NT2/D1 (cell line): ENCODE measurements around the gene ARRB1.

ENCODE experiments used
- DNase-seq: peaks from one replicate; pipeline ENCODE4 v3.0.0-alpha.2; 2011; ENCODE audit warnings: low read depth, low spot score
- H3K27me3 ChIP-seq: 2 replicates; pipeline ENCODE4 v1.6.0; 2011; ENCODE audit warnings: mild to moderate bottlenecking; ENCODE audit not compliant: insufficient read length, insufficient read depth
- H3K36me3 ChIP-seq: 2 replicates; pipeline ENCODE4 v1.6.1; 2011; ENCODE audit warnings: mild to moderate bottlenecking, low read length, mixed read lengths; ENCODE audit not compliant: insufficient read depth, insufficient read length
- H3K4me1 ChIP-seq: 2 replicates; pipeline ENCODE4 v1.5.1; 2011; ENCODE audit not compliant: insufficient read depth, insufficient read length
- H3K4me3 ChIP-seq: 2 replicates; pipeline ENCODE4 v1.5.1; 2011; ENCODE audit warnings: low read depth; ENCODE audit not compliant: insufficient read length
- H3K9ac ChIP-seq: 2 replicates; pipeline ENCODE4 v1.6.0; 2011; ENCODE audit warnings: low read depth; ENCODE audit not compliant: insufficient read length
- H3K9me3 ChIP-seq: 2 replicates; pipeline ENCODE4 v1.5.1; 2011; ENCODE audit warnings: mild to moderate bottlenecking, low read length; ENCODE audit not compliant: insufficient read depth
- SUZ12 ChIP-seq: IDR thresholded peaks from 2 replicates; pipeline ENCODE4 v1.6.1; 2011; ENCODE audit not compliant: insufficient read length, insufficient read depth; ENCODE audit errors: extremely low read depth
- YY1 ChIP-seq: IDR thresholded peaks from 2 replicates; pipeline ENCODE4 v1.6.1; 2011; ENCODE audit not compliant: insufficient read length, insufficient read depth
- ZNF274 ChIP-seq: IDR thresholded peaks from 2 replicates; pipeline ENCODE4 v1.6.1; 2011; ENCODE audit warnings: mild to moderate bottlenecking, low read depth, low read length

The ARRB1 gene

DNA sequence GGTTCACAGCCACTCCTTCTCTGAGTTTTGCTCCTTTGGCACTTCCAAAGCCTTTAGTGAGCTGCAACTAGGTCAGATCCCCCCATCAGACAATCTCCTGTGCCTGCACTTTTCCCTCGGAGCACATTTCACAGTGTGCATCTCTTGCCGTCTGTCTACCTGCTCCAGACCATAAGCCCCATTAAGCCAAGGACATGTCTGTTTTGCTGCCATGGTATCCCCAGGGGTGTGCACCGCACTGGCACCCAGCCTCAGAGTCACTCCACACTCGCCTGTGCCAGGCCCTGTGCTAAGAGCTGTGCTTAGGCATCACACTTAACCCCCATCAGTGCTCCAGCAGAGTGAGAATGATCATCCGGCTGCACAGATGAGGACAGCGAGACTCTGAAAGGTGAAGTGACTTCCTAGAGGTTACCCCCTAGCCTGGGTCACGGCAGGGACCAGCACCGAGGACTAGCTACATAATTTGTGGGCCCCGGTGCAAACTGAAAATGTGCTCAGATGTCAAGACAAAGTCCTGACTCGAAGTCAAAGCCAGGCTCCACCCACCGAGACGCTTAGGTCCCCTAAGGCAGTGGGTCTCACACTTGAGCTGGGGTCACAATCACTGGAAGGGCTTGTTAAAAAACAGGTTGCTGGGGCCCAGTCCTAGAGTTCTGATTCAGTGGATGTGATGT, 33.9 kb downstream of the ARRB1 start:
- Histone ChIP-seq H3K4me3 (no peak overlapping the region), H3K9ac (no peak overlapping the region), H3K9me3 (no peaks in the 10 kb centered on the region), H3K27me3 (no peaks in the 10 kb centered on the region), H3K4me1 (peaks cover 29% of the 10 kb centered on the region), H3K36me3 (peaks cover 20% of the 10 kb centered on the region)
- DNase-seq = no peak
- TF ChIP-seq SUZ12 = no peak
- TF ChIP-seq YY1 = no peak
- no peak for TF ChIP-seq ZNF274

DNA sequence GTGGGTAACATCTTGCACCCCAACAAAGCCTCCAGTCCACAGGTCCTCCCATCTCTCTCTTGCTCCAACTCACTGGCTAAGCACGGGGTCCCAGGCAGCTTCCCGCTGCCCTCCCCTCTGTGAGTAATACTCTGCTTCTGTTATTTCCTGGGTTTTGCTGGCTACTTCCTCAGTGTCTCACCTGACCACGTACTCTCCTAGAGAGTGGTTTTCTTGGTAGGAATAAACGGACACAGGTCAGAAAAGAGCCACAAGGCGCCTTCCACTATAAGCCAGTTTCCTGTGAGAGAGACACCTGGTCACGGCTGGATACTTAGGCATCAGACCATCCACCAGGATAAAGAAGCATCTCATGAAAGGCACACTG, 36.0 kb downstream of the ARRB1 start:
- H3K36me3 ChIP-seq = peaks cover 24% of the 10 kb centered on the region
- no peaks in the 10 kb centered on the region for H3K27me3 ChIP-seq
- no peak for DNase-seq
- H3K9ac ChIP-seq = no peak overlapping the region
- peaks cover 32% of the 10 kb centered on the region for H3K4me1 ChIP-seq
- no peak overlapping the region for H3K4me3 ChIP-seq
- no peak for TF ChIP-seq ZNF274
- no peak for TF ChIP-seq SUZ12
- TF ChIP-seq YY1 = no peak
- no peaks in the 10 kb centered on the region for H3K9me3 ChIP-seq

DNA sequence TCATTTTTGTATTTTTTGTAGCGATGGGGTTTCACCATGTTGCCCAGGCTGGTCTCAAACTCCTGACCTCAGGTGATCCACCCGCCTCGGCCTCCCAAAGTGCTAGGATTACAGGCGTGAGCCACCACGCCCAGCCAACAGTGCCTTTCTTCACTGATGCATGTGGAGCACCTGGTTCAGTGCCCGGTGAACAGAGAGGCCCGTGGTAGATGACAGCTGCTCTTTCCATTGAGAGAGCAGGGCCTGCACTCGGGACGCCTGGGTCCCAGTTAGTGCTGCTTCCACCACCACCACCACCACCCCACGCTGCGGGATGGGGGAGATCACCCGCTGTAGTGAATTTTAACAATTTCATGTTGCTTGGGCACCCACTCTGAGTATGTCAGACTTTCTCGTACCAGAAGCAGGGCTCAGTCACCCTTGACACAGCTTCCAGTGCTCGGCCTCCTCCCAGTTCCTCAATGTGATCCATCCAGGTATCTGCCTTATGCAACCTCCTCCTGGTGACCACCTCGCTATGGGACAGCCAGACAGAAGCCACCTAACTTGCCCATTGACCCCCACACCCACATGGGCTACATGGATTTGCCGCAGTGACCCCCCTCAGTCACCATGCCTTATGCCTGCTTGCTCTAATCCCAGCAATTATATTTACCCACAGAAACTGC, 36.6 kb downstream of the ARRB1 start:
- H3K9me3 ChIP-seq = no peaks in the 10 kb centered on the region
- H3K9ac ChIP-seq = no peak overlapping the region
- peaks cover 28% of the 10 kb centered on the region for H3K4me1 ChIP-seq
- DNase-seq = no peak
- TF ChIP-seq YY1 (no peak), SUZ12 (no peak), ZNF274 (no peak)
- H3K36me3 ChIP-seq = peaks cover 30% of the 10 kb centered on the region
- no peaks in the 10 kb centered on the region for H3K27me3 ChIP-seq
- H3K4me3 ChIP-seq = no peak overlapping the region

DNA sequence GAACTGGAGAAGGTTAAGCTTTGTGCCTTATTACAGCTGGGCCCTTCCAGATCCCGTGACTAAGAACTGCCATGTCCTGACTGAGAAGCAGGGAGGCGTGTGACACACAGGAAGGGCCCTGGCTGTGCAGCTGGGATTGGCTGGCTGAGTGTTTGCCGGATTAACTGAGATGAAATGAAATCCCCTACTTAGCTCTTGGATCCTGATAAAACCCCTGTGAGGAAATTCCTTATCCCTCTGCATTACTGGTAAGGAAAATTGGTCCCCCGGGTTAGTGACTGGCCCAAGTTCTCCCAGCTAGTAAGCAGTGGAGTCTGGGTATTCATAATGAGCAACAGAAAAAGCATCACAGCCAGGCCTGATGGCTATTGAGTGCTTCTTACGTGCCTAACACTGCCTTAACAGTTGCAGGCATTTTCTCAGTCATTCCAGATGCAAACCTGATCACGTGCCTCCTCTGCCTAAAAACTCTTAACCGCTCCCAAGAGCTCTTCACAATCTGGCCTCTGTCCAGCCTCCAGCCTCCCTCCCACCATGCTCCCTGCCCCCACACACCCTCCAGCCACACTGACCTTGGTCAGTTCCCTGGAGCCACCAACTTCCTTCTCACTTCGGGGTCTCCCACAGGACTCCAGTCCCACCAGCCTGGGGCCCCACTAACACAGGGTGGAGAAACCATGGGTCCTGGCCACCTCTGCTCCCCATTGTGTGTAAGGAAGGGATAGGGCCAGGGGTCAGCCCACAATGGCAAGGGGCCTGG, 37.8 kb downstream of the ARRB1 start:
- H3K4me3 ChIP-seq = no peak overlapping the region
- no peak for DNase-seq
- TF ChIP-seq ZNF274 (no peak), SUZ12 (no peak), YY1 (no peak)
- H3K9ac ChIP-seq = peak overlapping the region; percentile 24
- H3K36me3 ChIP-seq = peaks cover 37% of the 10 kb centered on the region
- H3K9me3 ChIP-seq = no peaks in the 10 kb centered on the region
- peaks cover 28% of the 10 kb centered on the region for H3K4me1 ChIP-seq
- H3K27me3 ChIP-seq = no peaks in the 10 kb centered on the region

DNA sequence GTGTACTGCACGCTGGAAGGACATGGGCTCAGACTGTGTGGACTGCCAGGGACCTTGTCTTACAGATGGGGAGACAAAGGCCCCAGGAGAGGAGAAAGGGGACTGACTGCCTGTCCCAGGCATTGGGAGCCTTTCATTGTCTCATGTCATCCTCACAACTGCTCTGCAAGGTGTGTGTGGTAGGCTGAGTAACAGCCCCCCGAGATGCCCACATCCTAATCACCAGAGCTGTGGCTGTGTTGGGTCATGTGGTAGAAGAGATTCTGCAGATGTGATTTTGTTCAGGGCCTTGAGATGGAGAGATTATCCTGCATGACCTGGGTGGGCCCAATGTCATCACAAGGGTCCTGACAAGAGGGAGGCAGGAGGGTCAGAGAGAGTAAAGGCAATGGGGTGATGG, 39.1 kb downstream of the ARRB1 start:
- DNase-seq = no peak
- Histone ChIP-seq H3K4me1 (peaks cover 27% of the 10 kb centered on the region), H3K27me3 (no peaks in the 10 kb centered on the region), H3K36me3 (peaks cover 38% of the 10 kb centered on the region), H3K9me3 (no peaks in the 10 kb centered on the region), H3K9ac (no peak overlapping the region), H3K4me3 (no peak overlapping the region)
- TF ChIP-seq SUZ12 = no peak
- TF ChIP-seq YY1 = no peak
- TF ChIP-seq ZNF274 = no peak

DNA sequence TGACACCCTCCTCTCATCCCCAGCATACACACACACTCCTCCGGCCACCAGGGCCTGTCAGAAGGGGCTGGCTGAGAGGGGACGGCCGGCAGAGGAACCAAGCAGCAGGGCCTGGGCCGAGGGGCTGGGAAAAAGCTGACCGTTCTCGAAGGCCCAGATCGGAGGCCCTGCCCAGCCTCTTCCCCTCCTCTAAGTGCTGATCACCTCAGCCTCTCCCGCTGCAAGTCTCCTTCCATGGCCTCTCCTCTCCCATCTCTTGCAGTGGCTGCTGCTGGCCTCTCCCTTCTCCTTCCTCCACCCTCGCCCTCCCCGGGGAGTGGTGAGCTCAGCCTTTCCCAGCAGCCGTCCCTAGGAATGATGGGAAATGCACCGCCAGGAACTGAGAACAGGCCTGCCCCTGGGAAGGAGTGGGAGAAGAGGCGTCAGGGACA, 39.6 kb downstream of the ARRB1 start:
- Histone ChIP-seq H3K36me3 (peaks cover 41% of the 10 kb centered on the region), H3K4me3 (no peak overlapping the region), H3K9ac (no peak overlapping the region), H3K4me1 (peaks cover 25% of the 10 kb centered on the region), H3K27me3 (no peaks in the 10 kb centered on the region), H3K9me3 (no peaks in the 10 kb centered on the region)
- DNase-seq = no peak
- TF ChIP-seq ZNF274 (no peak), YY1 (no peak)

DNA sequence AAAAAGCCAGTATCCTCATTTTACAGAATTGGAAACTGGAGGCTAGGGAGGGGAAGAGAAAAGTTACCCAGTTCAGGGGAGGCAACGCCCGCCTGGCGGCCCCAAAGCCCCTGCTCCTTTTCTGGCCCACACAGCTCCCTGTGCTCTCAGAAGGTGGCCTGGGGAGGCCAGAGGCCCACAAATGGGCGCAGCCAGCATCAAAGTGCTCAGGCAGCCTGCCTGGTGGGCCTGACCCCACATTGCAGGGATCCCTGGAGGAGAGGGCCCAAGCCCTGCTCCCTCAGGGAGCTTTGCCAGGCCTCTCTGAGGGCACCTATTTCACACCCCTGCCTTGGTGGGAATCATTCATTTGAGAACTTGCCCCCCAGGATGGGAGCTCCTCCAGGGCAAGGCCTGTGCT, 42.5 kb downstream of the ARRB1 start:
- H3K4me3 ChIP-seq = no peak overlapping the region
- H3K27me3 ChIP-seq = no peaks in the 10 kb centered on the region
- peaks cover 18% of the 10 kb centered on the region for H3K4me1 ChIP-seq
- H3K9ac ChIP-seq = no peak overlapping the region
- DNase-seq = no peak
- no peaks in the 10 kb centered on the region for H3K9me3 ChIP-seq
- TF ChIP-seq SUZ12 (no peak), ZNF274 (no peak), YY1 (no peak)
- peaks cover 49% of the 10 kb centered on the region for H3K36me3 ChIP-seq
